ENCODE results near the gene CTNNA3. TPM values are rescaled to one million over a fixed set of nuclear protein-coding genes. Genes with fewer than 3 reads are reported as not detected.
"Not testable (repeated sequence)": the region's sequence is repeated elsewhere in the genome, so short reads cannot be mapped to it uniquely, and the experiment has no call there.

Gene CTNNA3
- total and polyA plus RNA-seq, 10 donors, result 0.03 to 2.4 (median 0.76) TPM; not detected in 1

DNA sequence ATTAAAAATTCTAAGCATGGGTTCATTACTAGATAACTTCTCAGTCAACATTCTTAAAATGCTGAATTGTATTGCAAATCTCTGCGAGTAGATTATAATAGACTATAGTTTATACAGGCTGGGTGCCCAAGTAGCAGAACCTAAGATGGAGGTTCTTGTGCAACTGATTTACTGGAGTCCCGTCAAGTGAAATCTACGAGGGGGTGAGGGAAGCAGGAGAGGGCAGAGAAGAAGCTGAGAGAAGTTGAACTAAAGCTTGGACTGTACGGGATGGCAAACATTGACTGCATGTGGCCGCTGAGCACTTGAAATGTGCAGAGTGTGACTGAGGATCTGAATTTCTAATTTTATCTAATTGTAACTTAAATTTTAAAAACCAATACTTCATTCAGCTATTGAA is 124.5 kb downstream of the CTNNA3 start:
- intact Hi-C loops (cut with DNase I; ENCODE audit: low total_unique reads), result no loop called here
- H3K4me3 ChIP-seq, result no peak overlapping the region
- TF ChIP-seq POLR2AphosphoS5 (IDR thresholded peaks at IDR 0.05) (no peak), POLR2A (IDR thresholded peaks at IDR 0.05) (no peak)
- TF ChIP-seq, protein P1, sequence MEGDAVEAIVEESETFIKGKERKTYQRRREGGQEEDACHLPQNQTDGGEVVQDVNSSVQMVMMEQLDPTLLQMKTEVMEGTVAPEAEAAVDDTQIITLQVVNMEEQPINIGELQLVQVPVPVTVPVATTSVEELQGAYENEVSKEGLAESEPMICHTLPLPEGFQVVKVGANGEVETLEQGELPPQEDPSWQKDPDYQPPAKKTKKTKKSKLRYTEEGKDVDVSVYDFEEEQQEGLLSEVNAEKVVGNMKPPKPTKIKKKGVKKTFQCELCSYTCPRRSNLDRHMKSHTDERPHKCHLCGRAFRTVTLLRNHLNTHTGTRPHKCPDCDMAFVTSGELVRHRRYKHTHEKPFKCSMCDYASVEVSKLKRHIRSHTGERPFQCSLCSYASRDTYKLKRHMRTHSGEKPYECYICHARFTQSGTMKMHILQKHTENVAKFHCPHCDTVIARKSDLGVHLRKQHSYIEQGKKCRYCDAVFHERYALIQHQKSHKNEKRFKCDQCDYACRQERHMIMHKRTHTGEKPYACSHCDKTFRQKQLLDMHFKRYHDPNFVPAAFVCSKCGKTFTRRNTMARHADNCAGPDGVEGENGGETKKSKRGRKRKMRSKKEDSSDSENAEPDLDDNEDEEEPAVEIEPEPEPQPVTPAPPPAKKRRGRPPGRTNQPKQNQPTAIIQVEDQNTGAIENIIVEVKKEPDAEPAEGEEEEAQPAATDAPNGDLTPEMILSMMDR (IDR thresholded peaks at IDR 0.05 in 8 of 11, conservative IDR thresholded peaks at IDR 0.05 in 3 of 11), result no peak
- no peaks in the 10 kb centered on the region for H3K4me1 ChIP-seq
- no peaks in the 10 kb centered on the region for H3K9me3 ChIP-seq
- H3K27me3 ChIP-seq (replicated peaks in 1 of 7), result no peaks in the 10 kb centered on the region
- H3K36me3 ChIP-seq, result no peaks in the 10 kb centered on the region
- no peak for DNase-seq
- WGBS, 5 donors, result 80 to 93% (median 89%) methylated on average over 5 of the region's 5 CpGs
- H3K27ac ChIP-seq, result no peak overlapping the region

DNA sequence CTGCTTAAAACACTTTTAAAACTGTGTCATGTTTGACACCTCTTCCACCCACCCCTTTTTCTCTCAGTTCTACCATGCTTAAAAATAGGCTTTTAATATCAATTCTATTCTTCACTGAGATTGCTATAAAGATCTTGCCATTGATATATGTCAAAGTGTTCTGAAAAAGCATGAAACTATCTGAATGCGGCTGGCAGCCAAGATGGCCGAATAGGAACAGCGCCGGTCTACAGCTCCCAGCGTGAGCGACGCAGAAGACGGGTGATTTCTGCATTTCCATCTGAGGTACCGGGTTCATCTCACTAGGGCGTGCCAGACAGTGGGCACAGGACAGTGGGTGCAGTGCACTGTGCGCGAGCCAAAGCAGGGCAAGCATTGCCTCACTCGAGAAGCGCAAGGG is 137.7 kb downstream of the CTNNA3 start:
- DNase-seq; intact Hi-C loops (cut with DNase I; ENCODE audit: low total_unique reads); H3K36me3 ChIP-seq; H3K27ac ChIP-seq; H3K27me3 ChIP-seq (replicated peaks in 1 of 7); H3K4me1 ChIP-seq; H3K4me3 ChIP-seq: not testable (repeated sequence)
- 92 to 99% (median 94%) methylated on average over 14 of the region's 14 CpGs for WGBS, 5 donors
- peaks cover 0 to 24% (median 3%) of the 10 kb centered on the region in 8 donors for H3K9me3 ChIP-seq

DNA sequence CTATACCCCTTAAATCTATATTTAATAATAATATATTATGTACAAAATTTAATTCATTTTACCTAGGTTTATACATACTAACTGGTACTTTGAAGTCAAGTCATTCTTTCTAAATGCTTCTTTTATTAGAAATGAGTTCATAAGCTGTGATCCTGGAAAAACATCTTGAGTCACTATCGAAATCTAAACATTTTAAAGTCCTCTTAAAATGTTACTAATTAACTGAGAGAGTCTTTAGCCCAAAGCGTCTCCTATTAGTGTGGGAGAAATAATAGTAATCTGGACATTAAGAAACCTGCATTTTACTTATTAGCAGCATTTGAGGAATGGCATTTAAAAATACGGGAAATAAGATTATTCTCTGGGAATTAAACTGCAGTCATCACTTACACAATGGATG is 142.7 kb downstream of the CTNNA3 start:
- Histone ChIP-seq H3K27ac (no peak overlapping the region), H3K36me3 (no peaks in the 10 kb centered on the region), H3K4me3 (no peak overlapping the region), H3K4me1 (no peaks in the 10 kb centered on the region), H3K27me3 (replicated peaks in 1 of 7) (no peaks in the 10 kb centered on the region), H3K9me3 (peaks cover 0 to 22% (median 3%) of the 10 kb centered on the region in 8 donors)
- intact Hi-C loops (cut with DNase I; ENCODE audit: low total_unique reads), result no loop called here
- DNase-seq, result no peak
- TF ChIP-seq POLR2AphosphoS5 (IDR thresholded peaks at IDR 0.05) (no peak), POLR2A (IDR thresholded peaks at IDR 0.05) (no peak)
- TF ChIP-seq, protein P1 (IDR thresholded peaks at IDR 0.05 in 8 of 11, conservative IDR thresholded peaks at IDR 0.05 in 3 of 11), result no peak
- WGBS, 5 donors, result 87 to 92% (median 91%) methylated on average over 3 of the region's 3 CpGs

DNA sequence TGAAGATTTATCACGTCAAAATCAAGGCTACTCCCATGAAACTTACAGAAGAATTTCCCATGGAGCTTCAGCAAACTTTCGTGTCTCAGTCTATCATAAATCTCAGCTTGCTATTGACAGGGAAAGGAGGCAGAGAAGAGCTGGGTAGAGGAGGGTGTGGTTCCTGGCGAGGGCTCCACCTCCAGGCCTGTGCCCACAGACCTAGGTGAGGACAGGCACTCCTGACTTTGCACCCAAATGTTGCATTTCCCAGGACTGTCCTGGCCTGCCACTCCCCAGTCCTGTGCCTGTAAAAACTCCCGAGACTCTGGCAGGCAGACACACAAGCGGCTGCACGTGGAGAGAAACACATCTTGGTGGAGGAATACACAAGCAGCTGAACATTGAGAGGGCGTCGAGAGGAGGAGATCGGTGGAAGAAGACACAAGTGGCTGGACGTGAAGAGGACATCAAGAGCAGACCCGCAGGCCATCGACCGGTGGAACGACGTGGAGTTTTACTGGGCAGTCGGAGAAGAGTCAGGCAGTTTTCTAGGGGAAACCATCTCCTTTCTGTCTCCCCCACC is 145.1 kb downstream of the CTNNA3 start:
- peak; percentile 55 for DNase-seq
- intact Hi-C loops (cut with DNase I; ENCODE audit: low total_unique reads), result no loop called here
- TF ChIP-seq, protein P1 (IDR thresholded peaks at IDR 0.05 in 8 of 11, conservative IDR thresholded peaks at IDR 0.05 in 3 of 11), result no peak
- TF ChIP-seq POLR2A (IDR thresholded peaks at IDR 0.05) (no peak), POLR2AphosphoS5 (IDR thresholded peaks at IDR 0.05) (no peak)
- Histone ChIP-seq H3K4me1 (no peaks in the 10 kb centered on the region), H3K36me3 (no peaks in the 10 kb centered on the region), H3K4me3 (no peak overlapping the region), H3K27me3 (replicated peaks in 1 of 7) (no peaks in the 10 kb centered on the region), H3K9me3 (peaks cover 0 to 22% (median 3%) of the 10 kb centered on the region in 8 donors), H3K27ac (no peak overlapping the region)
- WGBS, 5 donors, result 82 to 87% (median 85%) methylated on average over 16 of the region's 16 CpGs

DNA sequence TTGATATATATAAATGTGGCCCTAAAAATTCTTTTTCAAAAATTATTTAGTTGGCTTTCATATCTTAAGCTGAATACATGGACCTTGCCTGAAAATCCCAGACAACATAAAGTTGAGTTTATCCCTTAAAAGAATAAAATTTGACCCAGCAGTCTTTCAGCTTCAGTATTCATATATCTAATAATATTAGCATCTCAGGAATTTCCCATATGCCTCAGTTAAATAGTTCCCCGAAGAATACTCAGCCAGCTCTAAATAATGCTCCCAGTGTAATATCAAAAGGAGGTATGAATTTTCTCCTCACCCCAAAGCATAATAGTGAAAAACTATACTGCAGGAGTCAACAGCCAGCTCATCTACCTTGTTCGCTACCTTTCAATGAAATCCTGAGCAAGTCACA is 145.9 kb downstream of the CTNNA3 start:
- no peaks in the 10 kb centered on the region for H3K36me3 ChIP-seq
- no peaks in the 10 kb centered on the region for H3K27me3 ChIP-seq (replicated peaks in 1 of 7)
- no peak for TF ChIP-seq POLR2AphosphoS5 (IDR thresholded peaks at IDR 0.05)
- TF ChIP-seq POLR2A (IDR thresholded peaks at IDR 0.05), result no peak
- TF ChIP-seq, protein P1 (IDR thresholded peaks at IDR 0.05 in 8 of 11, conservative IDR thresholded peaks at IDR 0.05 in 3 of 11), result no peak
- WGBS, 5 donors, result 83 to 92% (median 90%) methylated on average over 2 of the region's 2 CpGs
- no peaks in the 10 kb centered on the region for H3K4me1 ChIP-seq
- intact Hi-C loops (cut with DNase I; ENCODE audit: low total_unique reads), result no loop called here
- peaks cover 0 to 22% (median 3%) of the 10 kb centered on the region in 8 donors for H3K9me3 ChIP-seq
- no peak overlapping the region for H3K4me3 ChIP-seq
- no peak for DNase-seq
- H3K27ac ChIP-seq, result no peak overlapping the region

All from spleen (tissue), 11 donors.